Activated CD4-positive, alpha-beta T cell treated with anti-CD3 and anti-CD28 coated beads for 1 hour (primary cell): ENCODE data around the gene PDLIM1.
A peak's percentile ranks its signal among the peaks of the same experiment; 100 is the strongest.
"Not testable (repeated sequence)": the region's sequence is repeated elsewhere in the genome, so short reads cannot be mapped to it uniquely, and the experiment has no call there.

Source experiments
- DNase-seq: peaks from one replicate; pipeline ENCODE4 v3.0.0-alpha.2; 2020

PDLIM1 gene

DNA sequence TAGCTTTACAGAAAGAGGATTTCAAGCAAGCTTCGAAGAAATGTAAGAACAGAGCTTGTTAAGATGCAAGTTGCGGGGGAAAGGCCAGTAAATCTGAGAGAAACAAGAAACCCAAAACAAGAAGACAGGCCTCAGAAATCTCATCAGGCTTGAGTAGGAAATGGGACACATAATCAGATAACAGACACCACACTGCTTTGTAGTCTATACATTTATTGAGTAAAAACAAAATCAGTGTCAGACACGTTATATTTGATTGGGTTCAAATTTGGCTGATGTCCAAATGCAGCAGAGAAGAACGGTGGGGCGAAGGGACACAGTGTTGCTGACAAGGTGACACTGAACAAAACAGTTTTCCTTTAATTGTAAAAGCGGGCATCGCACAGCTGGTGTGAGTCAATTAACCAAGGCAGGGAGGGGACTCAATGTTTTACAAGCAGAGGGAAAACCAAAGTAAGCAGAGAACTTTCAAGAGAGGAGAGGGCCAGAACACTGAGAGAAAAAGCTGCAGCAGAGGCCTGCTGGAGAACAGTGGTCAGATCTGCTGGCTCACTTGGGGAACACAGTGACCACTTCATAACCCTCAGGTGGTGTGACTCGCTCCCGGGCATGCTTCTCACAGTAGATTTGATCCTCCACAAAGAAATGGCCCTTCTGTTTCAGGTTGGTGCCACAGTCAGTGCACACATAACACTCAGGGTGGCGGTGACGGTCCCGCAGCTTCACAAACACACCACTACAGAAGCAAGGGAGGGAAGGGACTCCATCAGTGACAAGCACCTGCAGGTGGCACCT is 53.2 kb downstream of the PDLIM1 start:
- no peak for DNase-seq

DNA sequence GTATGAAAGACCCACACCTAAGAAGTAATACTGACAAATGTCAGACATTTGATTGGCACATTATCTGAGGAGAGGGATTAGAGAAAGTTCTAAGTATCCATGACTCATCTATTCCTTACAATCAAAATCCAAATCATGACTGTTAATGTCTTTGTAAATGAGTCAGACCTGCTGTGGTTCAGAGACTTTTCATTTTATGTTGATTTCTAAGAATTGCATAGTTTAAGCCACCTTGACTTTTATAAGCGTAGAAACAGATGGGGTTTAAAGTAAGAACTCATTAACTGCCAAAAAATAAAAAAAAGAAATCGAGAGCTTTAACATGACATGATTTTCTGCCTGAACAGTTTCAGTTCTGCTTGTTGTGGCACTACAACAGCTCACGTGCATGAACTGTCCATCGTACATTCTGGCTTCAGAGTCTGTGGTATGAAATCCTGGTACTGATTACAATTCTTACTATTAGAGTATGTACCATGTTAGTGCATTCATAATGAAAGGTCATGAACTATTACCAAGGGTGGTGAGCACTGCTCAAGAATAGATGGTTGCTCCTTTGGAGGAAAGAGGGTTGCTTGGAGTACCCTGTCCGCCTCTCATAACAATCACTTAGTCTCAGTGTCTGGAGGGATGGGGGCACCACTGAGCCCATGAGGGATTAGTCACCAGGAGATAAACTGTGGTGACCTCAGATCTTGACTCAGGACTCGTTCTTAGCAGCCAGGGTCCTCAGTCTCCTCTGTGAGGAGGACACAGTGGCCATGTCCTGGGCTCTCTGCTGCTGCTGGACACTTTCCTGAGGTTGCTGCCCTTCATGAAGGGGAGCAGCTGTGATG is 54.5 kb downstream of the PDLIM1 start:
- DNase-seq = no peak

DNA sequence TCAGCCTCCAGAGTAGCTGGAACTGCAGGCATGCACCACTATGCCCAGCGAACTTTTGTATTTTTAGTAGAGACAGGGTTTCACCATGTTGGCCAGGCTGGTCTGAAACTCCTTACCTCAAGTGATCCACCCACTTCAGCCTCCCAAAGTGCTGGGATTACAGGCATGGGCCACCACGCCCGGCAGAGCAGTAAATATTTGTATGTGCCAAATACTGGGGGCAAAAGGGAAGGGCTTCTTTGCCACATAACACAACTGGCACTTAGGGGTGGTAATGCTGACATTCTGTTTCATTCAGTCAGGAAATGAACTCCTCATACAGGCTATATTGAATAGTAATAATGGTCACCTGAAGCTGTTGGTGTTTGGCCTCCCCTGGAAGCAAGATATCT is 55.1 kb downstream of the PDLIM1 start:
- DNase-seq = no peak

DNA sequence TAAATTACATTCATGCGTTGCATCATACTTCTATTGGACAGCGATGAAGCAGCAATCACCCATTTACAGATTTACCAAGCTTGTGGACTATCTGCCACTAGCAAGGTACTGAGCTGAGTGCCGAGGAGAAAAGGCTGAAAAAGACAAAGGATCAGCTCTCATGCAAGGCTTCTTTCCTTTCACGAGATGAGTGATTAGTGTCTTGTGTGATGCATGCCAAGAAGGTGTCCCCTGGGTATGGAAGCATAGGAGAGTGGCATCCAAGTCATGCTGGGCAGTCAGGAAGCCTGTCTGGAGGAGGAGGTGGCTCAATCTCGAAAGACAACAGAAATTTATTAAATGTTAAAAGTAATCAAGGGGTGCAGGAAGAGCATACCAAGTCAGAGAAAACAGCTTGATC is 55.9 kb downstream of the PDLIM1 start:
- no peak for DNase-seq

DNA sequence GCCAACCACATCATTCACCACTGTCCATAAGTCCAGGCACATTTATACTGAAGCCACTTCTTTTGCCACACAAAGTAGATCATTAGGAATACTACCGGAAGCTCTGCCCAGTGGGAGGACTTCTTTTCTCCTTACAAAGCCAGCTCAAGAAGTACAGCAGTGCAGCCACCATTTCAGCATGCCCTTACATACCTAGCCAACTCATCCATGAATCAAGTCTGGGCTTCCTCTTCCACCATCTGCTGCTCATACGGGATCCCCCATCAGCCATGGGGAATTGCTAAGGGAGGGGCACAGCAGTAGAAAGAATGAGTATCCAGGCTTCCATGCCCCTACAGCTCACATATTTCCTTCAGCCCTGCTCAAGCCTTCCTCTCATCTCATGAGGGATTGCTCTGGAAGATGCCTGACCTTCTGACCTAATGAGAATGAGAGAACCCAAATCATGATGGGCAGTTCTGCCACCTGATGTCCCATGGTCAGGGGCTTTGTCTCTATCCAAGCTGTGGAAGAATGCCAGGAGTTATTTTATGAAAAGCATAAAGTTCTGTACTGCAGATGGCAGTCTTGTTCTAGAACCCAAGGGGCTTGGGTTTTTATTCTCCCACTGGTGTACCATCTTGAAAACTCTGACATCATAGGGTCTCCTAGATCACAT is 57.3 kb downstream of the PDLIM1 start:
- DNase-seq = no peak

DNA sequence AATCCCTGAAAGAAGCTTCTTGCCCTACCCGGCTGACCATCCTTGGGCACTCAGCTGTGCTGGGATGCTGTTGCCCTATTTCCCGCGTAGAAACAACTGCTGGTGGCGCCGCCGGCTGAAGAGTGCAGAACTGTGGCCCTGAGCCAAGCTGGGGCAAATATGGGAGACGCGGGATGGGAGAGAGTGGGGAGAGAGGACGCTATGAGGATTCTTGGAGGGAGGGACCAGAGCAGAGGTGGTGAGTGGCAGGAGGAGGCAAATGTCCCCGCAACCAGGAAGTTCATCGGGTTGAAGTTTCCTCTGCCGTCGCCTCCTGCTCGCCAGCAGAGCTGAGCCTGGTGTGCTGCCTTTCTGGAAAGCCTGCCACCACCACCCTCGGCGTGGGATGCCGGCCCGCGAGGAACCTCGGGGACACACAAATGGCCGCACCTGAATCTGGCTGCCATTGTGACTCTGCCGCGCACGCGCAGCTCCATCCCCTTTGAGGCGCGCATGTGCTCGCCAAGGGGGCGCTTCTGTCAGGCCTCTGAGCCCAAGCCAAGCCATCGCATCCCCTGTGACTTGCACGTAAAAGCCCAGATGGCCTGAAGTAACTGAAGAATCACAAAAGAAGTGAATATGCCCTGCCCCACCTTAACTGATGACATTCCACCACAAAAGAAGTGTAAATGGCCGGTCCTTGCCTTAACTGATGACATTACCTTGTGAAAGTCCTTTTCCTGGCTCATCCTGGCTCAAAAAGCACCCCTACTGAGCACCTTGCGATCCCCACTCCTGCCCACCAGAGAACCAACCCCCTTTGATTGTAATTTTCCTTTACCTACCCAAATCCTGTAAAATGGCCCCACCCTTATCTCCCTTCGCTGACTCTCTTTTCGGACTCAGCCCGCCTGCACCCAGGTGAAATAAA is 59.9 kb downstream of the PDLIM1 start:
- peak; percentile 11 for DNase-seq

DNA sequence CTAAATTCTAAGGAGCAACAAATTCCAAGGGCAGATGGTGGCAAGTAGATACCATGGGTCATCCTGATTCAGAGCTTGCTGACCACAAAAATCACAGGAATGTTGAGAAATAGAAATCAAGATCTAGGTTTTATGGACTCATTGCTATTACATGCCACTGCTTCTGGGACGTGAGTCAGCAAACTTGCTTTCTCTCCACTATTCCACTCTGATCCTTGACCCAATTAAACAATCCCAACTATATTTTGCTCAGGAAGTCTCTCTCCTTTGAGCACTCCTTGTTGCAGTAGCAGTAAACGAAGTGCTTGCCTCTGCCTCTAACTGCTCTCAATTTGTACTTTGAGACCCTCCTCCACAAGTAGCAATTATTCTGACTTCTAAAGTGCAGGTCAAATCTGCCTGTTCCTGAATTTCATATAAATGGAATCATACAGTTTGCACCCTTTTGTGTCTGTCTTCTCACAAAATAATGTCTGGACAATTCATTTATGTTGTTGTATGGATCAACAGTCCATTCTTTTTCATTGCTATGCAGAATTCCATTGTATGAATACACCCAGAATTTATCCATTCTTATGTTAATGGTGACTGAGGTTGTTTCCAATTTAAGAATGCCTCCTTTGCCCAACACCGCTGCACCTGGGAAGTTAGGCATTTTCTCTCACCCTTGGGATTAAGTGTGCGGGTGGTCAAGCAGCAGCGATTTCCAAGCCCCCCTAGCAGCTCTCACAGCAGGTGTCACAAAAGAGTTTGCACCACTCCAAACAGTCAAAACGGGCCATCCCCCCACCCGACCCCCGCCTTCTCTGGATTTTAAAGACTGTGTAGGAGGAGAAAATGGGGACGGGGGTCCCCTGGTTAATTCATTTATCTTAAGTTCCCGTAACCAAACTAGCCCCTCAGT is 60.8 kb downstream of the PDLIM1 start:
- no peak for DNase-seq

DNA sequence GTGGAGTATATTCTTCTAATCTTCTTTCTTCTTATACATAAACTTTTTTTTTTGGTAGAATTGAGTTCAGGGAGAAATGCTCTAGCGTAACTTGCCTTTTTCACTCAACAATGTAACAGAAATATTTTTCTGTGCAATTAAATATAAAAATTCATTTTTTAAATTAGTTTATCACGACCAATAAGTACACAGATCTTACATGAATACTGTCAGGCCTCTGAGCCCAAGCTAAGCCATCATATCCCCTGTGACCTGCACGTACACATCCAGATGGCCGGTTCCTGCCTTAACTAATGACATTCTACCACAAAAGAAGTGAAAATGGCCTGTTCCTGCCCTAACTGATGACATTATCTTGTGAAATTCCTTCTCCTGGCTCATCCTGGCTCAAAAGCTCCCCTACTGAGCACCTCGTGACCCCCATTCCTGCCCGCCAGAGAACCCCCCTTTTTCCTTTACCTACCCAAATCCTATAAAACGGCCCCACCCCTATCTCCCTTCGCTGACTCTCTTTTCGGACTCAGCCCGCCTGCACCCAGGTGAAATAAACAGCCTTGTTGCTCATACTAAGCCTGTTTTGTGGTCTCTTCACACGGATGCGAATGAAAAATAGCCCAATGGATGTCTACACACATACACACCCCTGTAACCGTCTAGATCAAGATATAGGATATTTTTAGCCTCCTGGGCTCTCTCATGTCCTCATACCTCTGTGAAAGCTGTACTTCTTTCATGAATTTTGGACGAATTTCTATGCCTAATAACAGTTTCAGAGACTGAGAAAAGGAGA is 61.7 kb downstream of the PDLIM1 start:
- DNase-seq = not testable (repeated sequence)

DNA sequence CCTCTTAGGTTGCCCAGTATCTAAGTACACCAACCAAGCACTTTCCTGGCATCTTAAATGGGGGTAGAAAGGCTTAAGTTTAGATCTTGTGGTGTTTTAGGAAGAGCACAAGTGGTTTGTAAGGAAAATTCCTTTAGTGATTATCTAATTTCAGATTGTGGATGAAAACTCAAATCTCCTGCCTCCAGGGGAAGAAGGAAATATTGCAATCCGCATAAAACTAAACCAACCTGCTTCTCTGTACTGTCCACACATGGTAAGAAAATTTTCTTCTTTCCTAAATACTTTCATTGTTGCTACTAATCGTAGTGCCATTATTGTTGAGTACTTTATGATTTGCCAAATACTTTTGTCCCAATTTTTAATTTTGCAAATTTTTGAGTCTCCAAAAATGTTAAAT is 65.7 kb downstream of the PDLIM1 start:
- no peak for DNase-seq

DNA sequence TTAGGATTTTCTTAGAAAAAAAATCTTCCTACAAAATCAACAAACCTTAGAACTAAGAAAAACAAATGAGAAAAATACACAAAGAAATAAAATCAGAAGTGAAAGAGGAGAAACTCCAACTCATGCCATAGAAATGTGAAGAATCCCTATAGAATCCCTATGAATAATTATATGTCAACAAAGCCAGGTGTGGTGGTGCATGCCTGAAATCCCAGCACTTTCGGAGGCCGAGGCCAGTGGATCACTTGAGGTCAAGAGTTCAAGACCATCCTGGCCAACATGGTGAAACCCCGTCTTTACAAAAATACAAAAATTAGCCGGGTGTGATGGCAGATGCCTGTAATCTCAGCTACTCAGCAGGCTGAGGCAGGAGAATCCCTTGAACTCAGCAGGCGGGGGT is 69.7 kb downstream of the PDLIM1 start:
- DNase-seq = no peak

DNA sequence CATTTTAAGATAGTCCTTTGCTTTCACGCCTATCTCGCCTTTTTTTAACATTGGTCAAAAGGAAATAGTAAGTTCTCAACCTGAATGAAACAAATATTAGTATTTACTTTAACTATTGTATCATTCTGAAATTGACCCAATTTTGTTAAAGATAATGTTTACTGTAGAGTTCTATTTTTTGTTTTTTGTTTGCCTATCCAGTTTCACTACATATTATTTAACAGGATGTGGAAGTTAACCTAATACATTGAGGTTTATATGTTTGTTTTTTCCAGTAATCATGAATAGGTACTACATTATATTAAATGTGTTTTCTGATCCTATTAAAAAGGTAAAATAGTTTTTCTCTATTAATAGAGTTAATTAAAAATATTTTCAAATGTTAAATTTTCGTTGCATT is 70.3 kb downstream of the PDLIM1 start:
- no peak for DNase-seq

DNA sequence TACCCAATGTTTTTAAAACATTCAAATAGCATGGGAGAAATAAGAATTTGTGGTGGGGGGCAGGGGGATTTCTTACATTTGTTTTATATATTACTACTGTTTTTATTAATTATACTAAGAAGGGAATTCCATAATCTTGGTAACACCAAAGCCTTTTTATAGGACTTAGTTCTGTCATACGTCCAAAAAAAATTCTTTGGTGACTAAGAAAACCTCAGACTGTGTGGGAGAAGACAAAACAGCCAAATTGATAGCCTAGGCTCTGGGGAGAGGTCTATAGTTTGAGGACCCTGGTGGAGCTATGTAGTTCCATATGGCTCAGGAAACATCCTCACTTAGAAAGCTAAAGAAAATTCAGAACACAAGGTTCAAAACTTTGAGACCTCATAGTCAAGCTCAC is 73.3 kb downstream of the PDLIM1 start:
- no peak for DNase-seq

DNA sequence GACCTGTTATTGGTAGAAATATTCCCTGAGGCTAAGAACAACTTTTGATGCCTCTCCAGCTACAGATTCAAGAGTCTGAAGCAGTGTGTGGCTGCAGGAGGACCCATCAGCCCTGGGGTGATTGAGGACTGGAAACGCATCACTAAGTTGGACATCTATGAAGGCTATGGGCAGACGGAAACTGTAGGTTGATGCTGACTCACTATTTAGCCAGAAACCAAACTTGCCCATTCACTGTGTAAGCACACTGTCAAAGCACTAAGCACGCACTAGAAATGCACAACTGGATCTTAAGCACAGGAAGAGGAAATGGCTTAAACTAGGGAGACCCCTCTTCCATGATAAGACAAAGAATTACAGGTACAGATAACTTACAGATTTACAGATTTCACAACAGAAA is 76.0 kb downstream of the PDLIM1 start:
- DNase-seq = no peak

DNA sequence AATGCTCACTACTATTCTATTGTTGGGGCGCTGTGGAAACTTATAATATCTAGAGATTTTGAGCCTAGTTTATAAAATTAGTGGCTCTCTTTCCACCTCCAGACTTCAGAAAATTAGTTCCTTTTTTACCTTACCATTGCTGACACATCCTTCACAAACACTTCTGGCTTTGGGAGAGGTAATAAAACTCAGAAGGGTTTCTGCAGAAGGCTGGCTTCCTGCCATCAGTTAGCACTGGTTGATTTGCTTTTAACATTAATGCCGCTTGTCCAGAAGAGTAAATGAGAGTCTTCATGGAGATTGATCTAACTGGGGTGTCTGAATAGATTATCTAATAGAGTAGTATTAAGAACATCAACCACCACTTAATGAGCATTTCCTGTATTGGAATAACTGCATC is 76.4 kb downstream of the PDLIM1 start:
- DNase-seq = no peak

DNA sequence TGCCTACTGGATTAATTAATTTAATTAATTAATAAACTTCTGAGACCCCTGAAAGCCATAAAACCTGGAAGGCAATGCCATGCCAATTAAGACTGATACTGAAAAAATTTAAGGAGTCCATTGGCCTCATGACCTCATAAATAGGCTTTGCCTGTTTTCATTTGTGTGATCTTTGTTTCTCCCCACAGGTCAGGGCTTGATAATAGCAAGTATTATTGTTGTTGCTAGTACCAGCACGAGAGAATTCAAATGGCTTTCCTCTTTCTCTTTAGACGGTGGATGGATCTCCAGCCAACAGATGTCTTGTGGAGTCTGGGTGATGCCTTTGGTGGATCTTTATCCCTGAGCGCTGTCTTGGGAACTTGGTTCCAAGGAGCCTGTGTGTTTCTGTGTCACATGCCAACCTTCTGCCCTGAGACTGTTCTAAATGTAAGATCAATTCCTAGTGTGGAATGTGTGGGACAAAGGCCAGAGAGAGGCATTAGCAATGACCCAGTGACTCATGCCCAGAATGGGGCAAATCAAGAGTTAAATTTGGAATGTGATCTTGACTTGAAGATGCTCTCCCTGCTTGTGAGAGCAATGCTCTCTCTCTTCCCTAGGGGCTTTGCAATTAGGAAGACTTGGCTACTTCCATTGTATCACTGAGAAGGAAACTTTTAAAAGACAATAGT is 79.1 kb downstream of the PDLIM1 start:
- no peak for DNase-seq

DNA sequence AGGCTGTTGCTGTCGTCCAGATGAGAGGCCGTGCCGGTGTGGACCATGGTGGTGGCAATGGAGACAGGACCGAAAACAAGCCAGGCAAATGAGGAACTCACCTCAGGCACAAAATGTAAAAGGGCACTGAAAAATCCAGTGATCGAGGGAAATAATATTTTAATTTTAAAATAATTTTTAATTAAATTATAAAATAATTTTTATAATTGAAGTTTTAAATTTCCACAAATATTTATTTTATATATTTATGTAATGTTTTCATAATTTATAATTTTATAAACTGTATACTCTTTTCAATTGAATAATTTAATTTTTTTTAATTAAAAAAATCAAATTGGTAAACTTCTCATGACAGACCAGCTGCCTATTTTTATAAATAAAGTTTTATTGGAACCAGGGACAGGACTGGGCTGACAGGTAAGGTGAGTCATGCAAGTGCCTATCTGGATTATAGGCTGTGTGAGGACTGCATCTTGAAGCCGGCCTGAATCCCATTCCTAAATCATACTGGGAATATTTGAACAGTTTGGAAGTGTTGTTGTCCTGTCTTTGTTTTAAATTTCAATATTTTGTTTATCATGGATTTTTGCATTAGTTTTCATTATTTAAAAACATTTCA is 81.2 kb downstream of the PDLIM1 start:
- DNase-seq = no peak

DNA sequence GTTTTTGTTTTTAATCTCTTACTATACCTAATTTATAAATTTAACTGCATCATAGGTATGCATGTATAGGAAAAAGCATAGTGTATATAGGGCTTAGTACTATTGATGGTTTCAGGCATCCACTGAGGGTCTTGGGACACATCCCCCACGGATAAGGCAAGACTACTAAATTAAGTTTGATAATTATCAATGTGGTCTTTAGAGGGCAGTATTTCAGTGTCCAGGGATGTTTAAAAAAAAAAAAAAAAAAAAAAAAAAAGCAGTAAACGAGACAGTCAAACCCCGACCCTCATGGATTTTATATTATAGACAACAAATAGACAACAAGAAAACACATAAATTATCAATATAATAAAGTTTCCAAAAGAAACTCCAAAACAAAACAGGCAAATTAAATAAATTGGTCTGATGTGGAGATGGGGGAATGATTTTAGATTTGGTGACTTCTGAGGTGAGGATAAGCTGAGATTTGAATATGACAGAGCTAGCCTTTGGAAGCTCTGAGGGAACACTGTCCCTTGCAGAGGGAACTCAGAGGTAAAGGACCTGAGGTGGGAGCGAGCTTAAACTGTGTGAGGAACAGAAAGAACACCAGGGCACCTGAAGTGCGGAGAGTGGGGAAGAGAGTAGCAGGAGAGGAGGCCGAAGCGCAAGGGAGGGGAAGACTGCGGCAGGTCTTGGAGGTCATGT is 82.0 kb downstream of the PDLIM1 start:
- DNase-seq = no peak

DNA sequence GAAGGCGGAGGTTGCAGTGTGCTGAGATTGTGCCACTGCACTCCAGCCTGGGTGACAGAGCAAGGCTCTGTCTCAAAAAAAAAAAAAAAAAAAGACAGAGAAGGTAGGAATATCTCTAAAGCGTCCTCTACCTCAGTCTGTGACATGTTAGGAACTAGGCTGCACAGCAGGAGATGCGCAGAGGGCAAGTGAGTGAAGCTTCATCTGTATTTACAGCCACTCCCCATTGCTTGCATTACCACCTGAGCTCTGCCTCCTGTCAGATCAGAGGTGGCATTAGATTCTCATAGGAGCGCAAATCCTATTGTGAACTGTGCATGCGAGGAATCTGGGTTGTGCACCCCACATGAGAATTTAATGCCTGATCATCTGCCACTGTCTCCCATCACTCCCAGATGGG is 87.9 kb downstream of the PDLIM1 start:
- DNase-seq = not testable (repeated sequence)

DNA sequence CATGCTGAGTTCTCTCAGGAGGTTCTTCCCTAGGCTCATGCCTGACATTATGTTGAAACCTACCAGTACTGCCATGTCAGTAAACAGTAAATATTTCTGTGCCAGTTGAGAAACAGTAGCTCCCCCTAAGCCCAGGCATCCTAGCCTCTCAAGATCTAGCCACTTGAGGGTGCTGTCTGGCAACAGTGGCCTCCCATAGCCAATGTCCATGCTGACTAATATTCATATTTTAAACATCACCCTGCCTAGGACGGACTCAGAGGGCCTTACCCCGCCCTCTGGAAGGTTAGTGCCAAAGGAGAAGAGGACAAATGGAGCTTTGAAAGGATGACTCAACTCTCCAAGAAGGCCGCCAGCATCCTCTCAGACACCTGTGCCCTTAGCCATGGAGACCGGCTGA is 89.1 kb downstream of the PDLIM1 start:
- no peak for DNase-seq
